GM18519 (cell line): ENCODE data around the gene CCDC149.

Experiments used
- ATAC-seq: cut with Tn5 transposase; IDR thresholded peaks from one replicate; pipeline ENCODE4 v1.9.1; 2021; ENCODE audit warnings: mild to moderate bottlenecking, moderate library complexity; ENCODE audit not compliant: unreplicated experiment, low FRiP score

CCDC149 gene

DNA sequence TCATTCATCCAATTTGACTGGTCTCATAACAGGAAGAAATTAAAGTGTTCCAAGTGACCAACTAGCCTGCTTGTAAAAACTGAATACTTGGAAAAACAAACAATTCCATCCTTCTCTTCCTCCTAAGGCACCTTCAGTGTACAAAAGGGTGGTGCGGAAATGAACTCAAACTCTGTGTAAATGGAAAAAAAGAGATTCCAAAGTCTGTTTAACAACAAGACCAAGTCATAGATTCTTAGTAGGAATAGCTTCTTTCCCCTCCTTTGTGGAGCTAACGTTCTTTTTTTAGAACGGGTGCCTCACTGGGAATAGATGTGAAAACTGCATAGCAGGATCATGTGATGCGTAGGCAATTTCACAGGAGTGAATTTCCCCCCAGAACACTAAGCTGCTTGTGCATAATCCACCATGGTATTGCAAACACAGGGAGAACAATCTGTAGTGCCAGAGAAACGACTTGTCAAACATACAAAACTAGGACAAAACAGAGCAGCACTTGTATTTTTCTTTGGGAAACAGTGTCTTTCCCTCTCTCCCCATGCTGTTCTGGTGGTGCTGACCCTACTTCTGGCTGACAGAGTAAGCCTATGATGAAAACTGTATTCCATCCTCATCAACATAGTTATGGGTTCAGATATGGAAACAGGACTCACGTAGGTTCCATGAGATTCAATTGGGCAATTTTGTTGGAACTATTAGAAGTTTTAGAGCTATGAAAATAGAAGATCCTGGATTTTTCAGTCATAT lies 130.7 kb downstream of the CCDC149 start:
- no peak for ATAC-seq

GRCh38 chr4:24780936-24781495 lies 131.8 kb downstream of the CCDC149 start:
- ATAC-seq = no peak

GRCh38 chr4:24778464-24779225 lies 134.2 kb downstream of the CCDC149 start:
- ATAC-seq = no peak

GRCh38 chr4:24777536-24778463 lies 135.0 kb downstream of the CCDC149 start:
- no peak for ATAC-seq

- no peak for ATAC-seq
These were observed 137.1 kb downstream of the CCDC149 start for GRCh38 chr4:24775750-24776149.

DNA sequence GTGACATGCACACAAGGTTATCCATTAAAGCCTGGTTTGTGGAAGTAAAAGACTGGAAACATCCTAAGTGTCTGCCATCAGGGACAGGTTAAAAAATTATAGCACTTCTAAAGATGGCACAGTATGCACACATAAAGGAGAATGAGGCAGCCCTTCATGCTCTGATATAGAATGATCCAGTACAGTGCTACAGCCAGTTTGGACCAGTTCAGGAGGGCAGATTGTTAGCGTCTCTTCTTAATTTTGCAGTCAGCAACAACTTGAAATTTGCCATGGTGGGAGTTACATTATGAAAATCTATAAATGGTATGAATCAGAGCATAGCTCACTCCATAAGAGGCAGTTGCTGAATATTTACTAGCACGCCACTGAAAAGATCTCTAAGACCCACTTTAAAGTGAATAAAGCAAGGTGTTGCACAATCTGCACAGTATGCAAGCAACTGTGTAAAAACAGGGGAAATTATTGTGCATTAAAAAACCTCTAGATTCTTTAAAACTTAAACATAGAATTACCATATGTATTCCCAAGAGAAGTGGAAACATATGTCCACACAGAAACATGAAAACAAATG lies 137.7 kb downstream of the CCDC149 start:
- ATAC-seq = no peak

DNA sequence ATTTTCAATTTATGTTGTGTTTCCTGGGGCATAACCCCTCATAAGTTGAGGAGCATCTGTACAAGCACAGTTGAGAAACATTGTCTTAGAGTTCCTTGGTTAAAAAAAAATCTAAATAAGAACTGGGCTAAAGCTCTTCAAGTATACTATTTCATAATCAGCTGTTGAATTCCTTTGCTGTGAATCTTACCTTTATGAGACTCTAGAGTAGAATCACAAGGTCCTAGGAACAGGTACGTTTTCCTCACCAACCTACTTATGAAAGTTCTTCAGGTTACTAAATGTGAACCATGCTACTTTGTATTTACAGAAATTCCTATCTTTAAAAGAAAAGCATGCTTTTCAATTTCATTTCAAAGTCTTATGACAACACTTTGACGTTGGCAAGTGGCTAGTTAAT lies 138.4 kb downstream of the CCDC149 start:
- no peak for ATAC-seq

GRCh38 chr4:24772952-24773351 lies 139.9 kb downstream of the CCDC149 start:
- no peak for ATAC-seq

GRCh38 chr4:24772061-24772705 lies 140.7 kb downstream of the CCDC149 start:
- ATAC-seq = no peak

GRCh38 chr4:24771241-24771640 lies 141.6 kb downstream of the CCDC149 start:
- ATAC-seq = no peak

- ATAC-seq = no peak
These were observed 142.2 kb downstream of the CCDC149 start for GRCh38 chr4:24770667-24771066.

DNA sequence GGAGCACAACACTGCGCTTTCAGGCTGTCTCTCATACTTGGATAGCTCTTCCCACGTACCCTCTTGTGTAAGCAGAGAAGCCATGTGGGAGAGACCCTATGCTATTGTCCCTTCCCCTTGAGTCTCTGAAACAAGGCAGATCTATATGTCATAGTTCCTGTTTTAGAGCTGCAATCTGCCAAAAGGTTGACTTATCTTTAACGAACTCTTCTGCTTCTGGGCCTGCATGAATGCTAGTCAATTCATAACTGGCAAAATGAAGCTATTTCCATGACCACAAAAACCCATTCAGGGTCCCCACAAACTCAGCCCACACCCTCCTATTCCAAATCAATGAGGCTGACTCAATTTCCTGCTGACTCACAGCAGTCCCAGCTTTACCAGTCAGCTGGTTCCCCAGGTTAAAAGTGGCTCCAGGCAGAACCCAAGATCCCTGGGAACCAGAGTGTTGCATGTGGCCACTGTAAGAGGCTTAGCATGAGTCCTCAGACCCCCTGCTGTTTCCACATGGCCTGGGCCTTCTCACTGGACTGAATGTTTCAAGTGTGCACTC lies 142.7 kb downstream of the CCDC149 start:
- peak; percentile 68 for ATAC-seq

DNA sequence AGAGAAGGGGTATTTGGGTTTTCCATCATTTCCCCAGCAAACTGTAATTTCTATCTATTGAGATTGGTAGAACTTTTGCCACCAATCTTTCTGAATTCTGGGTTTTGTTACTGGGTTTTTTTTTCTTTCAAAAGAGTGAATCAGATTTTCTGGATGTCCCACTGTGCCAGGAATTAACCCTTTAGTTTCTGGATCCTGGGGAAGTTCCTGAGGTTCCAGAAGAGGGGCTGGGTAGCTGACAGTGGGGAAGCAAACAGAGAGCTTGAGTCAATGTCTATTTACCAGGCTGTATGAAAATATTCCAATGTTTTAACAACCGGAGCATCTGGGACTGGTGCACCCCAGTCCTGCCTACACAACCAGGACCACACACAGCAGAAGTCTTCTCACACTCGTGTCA lies 143.3 kb downstream of the CCDC149 start:
- ATAC-seq = no peak

- peak; percentile 65 for ATAC-seq
These were observed 144.2 kb downstream of the CCDC149 start for GRCh38 chr4:24768604-24769003.

- ATAC-seq = no peak
These were observed 144.8 kb downstream of the CCDC149 start for GRCh38 chr4:24768006-24768405.

GRCh38 chr4:24765376-24765988 lies 147.4 kb downstream of the CCDC149 start:
- ATAC-seq = no peak

GRCh38 chr4:24764345-24764744 lies 148.5 kb downstream of the CCDC149 start:
- ATAC-seq = no peak

GRCh38 chr4:24763631-24764297 lies 149.1 kb downstream of the CCDC149 start:
- ATAC-seq = no peak
